ENCODE data around the gene KRTAP12-4. TPM values are rescaled to one million over a fixed set of nuclear protein-coding genes. Genes with fewer than 3 reads are reported as not detected.
"Not testable (repeated sequence)": the region's sequence is repeated elsewhere in the genome, so short reads cannot be mapped to it uniquely, and the experiment has no call there.

Gene KRTAP12-4
- total RNA-seq, 1 donor = not detected

DNA sequence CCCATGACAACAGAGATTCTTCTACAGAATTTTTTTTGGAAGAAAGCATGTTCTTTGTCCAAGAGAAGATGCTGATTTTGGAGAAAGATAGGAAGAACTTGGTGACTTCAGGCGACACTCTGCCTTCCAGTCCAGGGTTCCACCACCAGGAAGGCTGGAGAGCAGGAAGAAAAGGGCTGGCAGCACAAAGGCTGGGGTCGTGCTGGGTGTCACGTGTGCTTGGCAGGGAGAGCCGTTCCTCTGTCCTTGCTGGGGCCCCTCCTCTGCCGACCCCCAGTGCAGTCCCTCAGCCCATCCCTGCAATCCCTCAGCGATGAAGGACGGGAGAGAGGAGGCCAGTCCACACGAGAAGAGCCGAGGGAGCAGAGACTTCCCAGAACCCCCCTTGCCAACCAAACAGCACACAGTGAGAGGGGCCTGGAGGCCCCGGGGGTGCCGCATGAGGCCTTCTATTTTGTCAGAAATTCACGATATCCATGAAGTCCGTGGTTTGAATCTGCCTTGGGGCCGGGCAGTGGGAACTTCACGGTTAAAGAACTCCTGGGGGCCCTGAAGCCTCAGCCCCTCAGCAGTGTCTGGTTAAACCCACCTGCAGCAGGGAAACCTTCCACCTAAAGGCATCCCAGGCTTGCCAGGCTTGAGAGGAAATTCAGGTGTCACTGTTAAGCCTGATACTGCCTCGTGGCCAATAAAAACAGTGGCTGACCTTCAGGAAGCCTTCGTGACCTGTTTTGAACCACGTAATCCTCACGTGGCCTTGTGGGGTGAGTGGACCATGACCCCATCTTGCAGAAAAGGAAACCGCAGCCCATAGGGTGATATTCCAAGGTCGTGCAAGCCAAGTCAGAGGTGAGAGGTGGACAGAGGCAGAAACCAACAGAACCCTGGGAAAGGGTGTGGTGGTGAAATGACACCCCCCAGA is 45.9 kb upstream of the KRTAP12-4 start:
- DNase-seq (ENCODE audit: low read depth) = no peak
- H3K4me3 ChIP-seq (ENCODE audit: low read depth, low read length) = no peak overlapping the region
- TF ChIP-seq, protein P1, sequence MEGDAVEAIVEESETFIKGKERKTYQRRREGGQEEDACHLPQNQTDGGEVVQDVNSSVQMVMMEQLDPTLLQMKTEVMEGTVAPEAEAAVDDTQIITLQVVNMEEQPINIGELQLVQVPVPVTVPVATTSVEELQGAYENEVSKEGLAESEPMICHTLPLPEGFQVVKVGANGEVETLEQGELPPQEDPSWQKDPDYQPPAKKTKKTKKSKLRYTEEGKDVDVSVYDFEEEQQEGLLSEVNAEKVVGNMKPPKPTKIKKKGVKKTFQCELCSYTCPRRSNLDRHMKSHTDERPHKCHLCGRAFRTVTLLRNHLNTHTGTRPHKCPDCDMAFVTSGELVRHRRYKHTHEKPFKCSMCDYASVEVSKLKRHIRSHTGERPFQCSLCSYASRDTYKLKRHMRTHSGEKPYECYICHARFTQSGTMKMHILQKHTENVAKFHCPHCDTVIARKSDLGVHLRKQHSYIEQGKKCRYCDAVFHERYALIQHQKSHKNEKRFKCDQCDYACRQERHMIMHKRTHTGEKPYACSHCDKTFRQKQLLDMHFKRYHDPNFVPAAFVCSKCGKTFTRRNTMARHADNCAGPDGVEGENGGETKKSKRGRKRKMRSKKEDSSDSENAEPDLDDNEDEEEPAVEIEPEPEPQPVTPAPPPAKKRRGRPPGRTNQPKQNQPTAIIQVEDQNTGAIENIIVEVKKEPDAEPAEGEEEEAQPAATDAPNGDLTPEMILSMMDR (IDR thresholded peaks at IDR 0.05; ENCODE audit: insufficient read depth, low read length) = no peak

DNA sequence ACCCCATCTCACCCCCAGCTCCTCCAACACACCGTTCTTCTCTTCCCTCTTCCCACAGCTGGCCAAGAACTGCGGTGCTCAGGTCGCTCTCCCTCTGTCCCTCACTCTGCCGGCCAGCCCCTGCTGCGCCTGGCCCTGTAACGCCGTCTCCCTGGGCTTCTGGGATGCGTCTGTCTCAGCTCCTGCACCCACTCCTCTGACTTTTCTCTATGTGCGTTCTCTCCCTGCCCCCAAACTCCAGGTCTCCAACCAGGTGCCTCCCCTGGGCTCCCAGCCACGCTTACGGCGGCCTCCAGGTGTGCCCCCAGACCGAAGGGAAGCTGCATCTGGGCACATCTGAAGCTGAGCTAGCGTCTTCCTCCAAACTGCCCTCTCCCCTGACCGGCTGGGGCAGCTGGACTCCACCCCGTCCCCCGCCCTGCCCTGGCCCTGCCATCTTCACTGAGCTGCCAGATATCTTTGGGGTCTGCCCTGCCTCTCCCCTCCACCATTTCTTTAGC is 45.1 kb upstream of the KRTAP12-4 start:
- DNase-seq (ENCODE audit: low read depth) = no peak
- H3K4me3 ChIP-seq (ENCODE audit: low read depth, low read length) = no peak overlapping the region
- TF ChIP-seq, protein P1 (IDR thresholded peaks at IDR 0.05; ENCODE audit: insufficient read depth, low read length) = no peak

DNA sequence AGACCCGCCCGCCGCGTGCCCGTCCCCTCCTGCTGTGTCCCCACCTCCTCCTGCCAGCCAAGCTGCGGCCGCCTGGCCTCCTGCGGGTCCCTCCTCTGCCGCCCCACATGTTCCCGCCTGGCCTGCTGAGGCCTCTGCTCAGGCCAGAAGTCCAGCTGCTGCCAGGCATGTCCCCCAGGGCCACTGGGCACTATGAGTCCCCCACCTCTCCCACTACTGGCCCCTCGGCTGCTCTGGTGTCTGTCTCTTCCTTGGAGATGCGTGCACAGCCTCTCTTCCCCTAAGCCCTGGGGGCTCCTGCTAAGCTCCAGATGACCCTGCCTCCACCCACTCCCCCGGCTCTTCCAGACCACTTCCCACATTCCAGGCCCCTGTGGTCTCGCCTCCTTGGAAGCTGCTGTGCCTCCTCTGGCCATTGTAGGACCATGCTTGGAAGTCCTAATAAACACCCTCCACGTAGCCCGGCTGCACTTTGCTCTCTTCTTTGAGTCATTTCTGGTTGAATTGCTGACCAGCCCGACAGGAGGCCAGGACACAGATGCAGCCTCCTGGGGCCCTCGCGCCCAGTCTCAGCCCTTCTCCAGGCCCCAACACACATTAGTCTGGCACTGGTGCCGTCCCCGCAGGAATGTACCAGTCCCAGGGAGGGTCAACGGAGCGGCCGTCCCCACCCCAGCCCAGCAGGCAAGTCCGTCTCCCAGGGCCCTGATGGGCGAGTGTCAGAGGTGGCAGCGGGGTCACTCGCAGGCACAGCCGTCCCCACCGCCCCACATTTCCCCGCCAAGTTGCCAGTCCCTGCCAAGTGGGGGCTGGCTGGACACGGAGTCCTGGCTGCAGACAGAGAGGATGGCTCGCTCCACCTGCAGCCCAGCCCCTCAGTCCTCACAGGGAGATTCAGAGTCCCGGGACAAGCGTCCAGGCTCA is 43.6 kb upstream of the KRTAP12-4 start:
- TF ChIP-seq, protein P1 (IDR thresholded peaks at IDR 0.05; ENCODE audit: insufficient read depth, low read length) = no peak
- no peak overlapping the region for H3K4me3 ChIP-seq (ENCODE audit: low read depth, low read length)
- DNase-seq (ENCODE audit: low read depth) = no peak

DNA sequence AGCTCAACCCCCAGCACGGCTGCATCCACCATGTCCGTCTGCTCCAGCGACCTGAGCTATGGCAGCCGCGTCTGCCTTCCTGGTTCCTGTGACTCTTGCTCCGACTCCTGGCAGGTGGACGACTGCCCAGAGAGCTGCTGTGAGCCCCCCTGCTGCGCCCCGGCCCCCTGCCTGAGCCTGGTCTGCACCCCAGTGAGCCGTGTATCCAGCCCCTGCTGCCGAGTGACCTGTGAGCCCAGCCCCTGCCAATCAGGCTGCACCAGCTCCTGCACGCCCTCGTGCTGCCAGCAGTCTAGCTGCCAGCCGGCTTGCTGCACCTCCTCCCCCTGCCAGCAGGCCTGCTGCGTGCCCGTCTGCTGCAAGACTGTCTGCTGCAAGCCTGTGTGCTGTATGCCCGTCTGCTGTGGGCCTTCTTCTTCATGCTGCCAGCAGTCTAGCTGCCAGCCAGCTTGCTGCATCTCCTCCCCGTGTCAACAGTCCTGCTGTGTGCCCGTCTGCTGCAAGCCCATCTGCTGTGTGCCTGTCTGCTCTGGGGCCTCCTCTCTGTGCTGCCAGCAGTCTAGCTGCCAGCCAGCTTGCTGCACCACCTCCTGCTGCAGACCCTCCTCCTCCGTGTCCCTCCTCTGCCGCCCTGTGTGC is 42.8 kb upstream of the KRTAP12-4 start, which contains the start of gene KRTAP10-12:
Gene KRTAP10-12, plus strand, starts transcription at position 1 of the 639 bp plus-strand sequence. Its CDS starts 30 bp downstream, at position 31.
- not testable (repeated sequence) for DNase-seq (ENCODE audit: low read depth); H3K4me3 ChIP-seq (ENCODE audit: low read depth, low read length)

DNA sequence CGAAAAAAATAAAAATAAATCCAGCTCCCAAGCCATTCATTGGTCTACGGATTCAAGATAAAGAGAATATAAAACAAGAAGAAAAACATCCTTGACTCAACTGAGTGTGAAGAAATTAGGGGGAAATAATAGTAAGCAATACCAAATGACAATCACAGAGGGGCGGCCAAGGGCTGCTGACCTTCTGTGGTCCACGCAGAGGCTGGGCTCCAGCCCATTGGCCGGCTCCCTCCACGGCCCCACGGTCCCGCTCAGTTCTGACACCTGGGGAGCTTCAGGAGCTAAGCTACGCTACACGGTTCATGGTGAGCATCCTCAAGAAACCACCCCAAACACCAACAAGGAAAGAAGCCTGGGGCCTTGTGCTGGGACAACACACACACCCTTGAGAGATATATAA is 42.1 kb upstream of the KRTAP12-4 start:
- TF ChIP-seq, protein P1 (IDR thresholded peaks at IDR 0.05; ENCODE audit: insufficient read depth, low read length) = no peak
- no peak for DNase-seq (ENCODE audit: low read depth)
- H3K4me3 ChIP-seq (ENCODE audit: low read depth, low read length) = no peak overlapping the region

DNA sequence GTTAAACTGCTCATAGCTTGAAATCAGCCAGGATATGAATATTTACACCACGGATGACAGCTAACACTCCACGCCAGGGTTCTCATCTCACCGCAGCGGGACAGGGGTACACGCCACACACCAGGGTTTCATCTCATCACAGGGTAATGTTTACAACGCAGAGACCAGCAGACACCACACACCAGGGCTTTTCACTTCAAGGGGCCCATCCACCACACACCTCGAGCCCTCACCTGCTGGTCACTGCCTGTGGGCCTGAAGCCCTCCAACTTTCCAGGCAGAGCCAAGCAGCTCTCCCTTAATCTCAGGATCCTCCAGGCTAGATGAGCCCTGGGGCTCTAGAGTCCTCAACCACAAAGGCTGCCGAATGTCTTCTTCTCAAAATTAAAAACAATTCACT is 41.2 kb upstream of the KRTAP12-4 start:
- no peak for DNase-seq (ENCODE audit: low read depth)
- TF ChIP-seq, protein P1 (IDR thresholded peaks at IDR 0.05; ENCODE audit: insufficient read depth, low read length) = no peak
- no peak overlapping the region for H3K4me3 ChIP-seq (ENCODE audit: low read depth, low read length)

All from fibroblast of the aortic adventitia (primary cell).